ENCODE measurements around the gene LMBR1L. TPM values are rescaled to one million over a fixed set of nuclear protein-coding genes. Genes with fewer than 3 reads are reported as not detected.

The LMBR1L gene
- total and polyA plus RNA-seq, 2 of the 13 experiments (the other 11 are each of a cell fraction or from before 2014, with no cell fraction given) = 12.2 to 65.9 TPM

DNA sequence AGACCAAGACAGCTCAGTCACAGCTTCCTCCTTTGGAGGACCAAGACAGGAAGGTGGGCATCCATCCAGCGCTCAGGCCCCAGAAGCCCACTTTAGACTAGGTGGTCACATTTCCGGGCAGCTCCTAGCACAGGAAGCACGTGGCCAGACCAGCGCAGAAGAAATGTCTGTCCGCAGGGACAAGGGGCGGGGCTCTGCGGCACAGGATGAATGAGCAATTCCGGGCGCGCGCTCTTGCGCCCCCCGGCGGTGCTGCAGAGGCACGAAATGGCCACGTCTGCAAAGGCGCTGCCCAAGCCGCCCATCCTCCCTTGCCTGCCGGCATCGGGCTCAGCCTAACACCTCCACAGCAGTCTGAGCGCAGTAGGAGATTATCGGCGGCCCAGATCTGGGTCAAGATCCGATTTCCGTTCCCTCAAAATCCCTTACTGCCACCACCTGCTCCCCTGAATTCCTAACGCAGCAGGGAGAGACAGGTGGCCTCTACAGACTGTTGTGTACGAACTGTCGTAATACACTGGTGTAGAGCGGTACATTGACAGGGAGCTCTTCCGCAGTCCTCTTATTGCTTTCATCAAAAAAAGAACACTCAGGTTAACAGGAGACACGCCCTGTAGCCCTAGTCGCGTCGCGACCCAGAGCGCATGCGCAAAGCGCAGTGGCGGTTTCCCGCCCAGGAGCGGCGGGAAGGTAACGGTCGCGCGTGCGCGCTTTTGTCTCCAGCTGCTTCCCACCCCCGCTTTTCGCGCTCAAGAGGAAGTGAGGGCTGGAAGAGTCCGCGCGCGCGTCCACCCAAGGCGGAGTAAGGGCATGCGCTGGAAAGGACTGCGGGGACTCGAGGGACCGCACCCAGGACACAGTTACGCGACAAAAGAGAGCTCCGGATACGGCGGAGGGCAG, 19.8 kb upstream of the LMBR1L start (continued):
- TF ChIP-seq, protein P1, sequence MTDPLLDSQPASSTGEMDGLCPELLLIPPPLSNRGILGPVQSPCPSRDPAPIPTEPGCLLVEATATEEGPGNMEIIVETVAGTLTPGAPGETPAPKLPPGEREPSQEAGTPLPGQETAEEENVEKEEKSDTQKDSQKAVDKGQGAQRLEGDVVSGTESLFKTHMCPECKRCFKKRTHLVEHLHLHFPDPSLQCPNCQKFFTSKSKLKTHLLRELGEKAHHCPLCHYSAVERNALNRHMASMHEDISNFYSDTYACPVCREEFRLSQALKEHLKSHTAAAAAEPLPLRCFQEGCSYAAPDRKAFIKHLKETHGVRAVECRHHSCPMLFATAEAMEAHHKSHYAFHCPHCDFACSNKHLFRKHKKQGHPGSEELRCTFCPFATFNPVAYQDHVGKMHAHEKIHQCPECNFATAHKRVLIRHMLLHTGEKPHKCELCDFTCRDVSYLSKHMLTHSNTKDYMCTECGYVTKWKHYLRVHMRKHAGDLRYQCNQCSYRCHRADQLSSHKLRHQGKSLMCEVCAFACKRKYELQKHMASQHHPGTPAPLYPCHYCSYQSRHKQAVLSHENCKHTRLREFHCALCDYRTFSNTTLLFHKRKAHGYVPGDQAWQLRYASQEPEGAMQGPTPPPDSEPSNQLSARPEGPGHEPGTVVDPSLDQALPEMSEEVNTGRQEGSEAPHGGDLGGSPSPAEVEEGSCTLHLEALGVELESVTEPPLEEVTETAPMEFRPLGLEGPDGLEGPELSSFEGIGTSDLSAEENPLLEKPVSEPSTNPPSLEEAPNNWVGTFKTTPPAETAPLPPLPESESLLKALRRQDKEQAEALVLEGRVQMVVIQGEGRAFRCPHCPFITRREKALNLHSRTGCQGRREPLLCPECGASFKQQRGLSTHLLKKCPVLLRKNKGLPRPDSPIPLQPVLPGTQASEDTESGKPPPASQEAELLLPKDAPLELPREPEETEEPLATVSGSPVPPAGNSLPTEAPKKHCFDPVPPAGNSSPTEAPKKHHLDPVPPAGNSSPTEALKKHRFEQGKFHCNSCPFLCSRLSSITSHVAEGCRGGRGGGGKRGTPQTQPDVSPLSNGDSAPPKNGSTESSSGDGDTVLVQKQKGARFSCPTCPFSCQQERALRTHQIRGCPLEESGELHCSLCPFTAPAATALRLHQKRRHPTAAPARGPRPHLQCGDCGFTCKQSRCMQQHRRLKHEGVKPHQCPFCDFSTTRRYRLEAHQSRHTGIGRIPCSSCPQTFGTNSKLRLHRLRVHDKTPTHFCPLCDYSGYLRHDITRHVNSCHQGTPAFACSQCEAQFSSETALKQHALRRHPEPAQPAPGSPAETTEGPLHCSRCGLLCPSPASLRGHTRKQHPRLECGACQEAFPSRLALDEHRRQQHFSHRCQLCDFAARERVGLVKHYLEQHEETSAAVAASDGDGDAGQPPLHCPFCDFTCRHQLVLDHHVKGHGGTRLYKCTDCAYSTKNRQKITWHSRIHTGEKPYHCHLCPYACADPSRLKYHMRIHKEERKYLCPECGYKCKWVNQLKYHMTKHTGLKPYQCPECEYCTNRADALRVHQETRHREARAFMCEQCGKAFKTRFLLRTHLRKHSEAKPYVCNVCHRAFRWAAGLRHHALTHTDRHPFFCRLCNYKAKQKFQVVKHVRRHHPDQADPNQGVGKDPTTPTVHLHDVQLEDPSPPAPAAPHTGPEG (CRISPR knock-in tag; IDR thresholded peaks at IDR 0.05) = peak; percentile 41; the same call in 1 of the 2 replicates
- TF ChIP-seq GLI4 (CRISPR knock-in tag; IDR thresholded peaks at IDR 0.05; ENCODE audit: borderline replicate concordance) (no peak; the same call in 1 of the 2 replicates), MAZ (IDR thresholded peaks at IDR 0.05; ENCODE audit: borderline replicate concordance, low read depth, low read length) (peak; percentile 88), MAZ (CRISPR knock-in tag; IDR thresholded peaks at IDR 0.05; ENCODE audit: low read depth) (peak; percentile 86; the same call in 1 of the 2 replicates), MYC (CRISPR knock-in tag; IDR thresholded peaks at IDR 0.05; ENCODE audit: borderline replicate concordance) (peak; percentile 94), TOE1 (CRISPR knock-in tag; IDR thresholded peaks at IDR 0.05) (peak; percentile 60; the same call in 1 of the 2 replicates), ZSCAN12 (CRISPR knock-in tag; IDR thresholded peaks at IDR 0.05) (peak; percentile 78; the same call in 1 of the 2 replicates), MEIS1 (CRISPR knock-in tag; IDR thresholded peaks at IDR 0.05; ENCODE audit: borderline replicate concordance) (no peak; the same call in 1 of the 2 replicates), JUN (CRISPR knock-in tag; IDR thresholded peaks at IDR 0.05) (0 out of 2 replicates have a peak, but pooled peaks have one; percentile 19), ZNF775 (CRISPR knock-in tag; IDR thresholded peaks at IDR 0.05; ENCODE audit: borderline replicate concordance) (no peak), ZNF432 (CRISPR knock-in tag; IDR thresholded peaks at IDR 0.05; ENCODE audit: borderline replicate concordance) (no peak), ZNF232 (CRISPR knock-in tag; IDR thresholded peaks at IDR 0.05; ENCODE audit: borderline replicate concordance) (peak; percentile 78; the same call in 1 of the 2 replicates), SKI (IDR thresholded peaks at IDR 0.05; ENCODE audit: partially characterized antibody) (peak; percentile 16), HOXD1 (CRISPR knock-in tag; IDR thresholded peaks at IDR 0.05) (peak; percentile 54; the same call in 1 of the 2 replicates), ZNF44 (CRISPR knock-in tag; IDR thresholded peaks at IDR 0.05) (no peak; the same call in 1 of the 2 replicates), GATA4 (IDR thresholded peaks at IDR 0.05; ENCODE audit: borderline replicate concordance, low read depth) (no peak)
- TF ChIP-seq, protein P2, sequence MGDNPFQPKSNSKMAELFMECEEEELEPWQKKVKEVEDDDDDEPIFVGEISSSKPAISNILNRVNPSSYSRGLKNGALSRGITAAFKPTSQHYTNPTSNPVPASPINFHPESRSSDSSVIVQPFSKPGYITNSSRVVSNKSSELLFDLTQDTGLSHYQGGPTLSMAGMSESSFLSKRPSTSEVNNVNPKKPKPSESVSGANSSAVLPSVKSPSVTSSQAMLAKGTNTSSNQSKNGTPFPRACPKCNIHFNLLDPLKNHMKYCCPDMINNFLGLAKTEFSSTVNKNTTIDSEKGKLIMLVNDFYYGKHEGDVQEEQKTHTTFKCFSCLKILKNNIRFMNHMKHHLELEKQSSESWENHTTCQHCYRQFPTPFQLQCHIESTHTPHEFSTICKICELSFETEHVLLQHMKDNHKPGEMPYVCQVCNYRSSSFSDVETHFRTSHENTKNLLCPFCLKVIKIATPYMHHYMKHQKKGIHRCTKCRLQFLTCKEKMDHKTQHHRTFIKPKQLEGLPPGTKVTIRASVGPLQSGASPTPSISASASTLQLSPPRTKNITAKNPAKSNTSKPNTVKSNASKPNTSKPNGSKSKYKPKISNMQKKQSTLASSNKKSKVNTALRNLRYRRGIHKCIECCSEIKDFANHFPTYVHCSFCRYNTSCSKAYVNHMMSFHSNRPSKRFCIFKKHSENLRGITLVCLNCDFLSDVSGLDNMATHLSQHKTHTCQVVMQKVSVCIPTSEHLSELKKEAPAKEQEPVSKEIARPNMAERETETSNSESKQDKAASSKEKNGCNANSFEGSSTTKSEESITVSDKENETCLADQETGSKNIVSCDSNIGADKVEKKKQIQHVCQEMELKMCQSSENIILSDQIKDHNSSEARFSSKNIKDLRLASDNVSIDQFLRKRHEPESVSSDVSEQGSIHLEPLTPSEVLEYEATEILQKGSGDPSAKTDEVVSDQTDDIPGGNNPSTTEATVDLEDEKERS (CRISPR knock-in tag; IDR thresholded peaks at IDR 0.05) = peak; percentile 77
- TF ChIP-seq, protein P3, sequence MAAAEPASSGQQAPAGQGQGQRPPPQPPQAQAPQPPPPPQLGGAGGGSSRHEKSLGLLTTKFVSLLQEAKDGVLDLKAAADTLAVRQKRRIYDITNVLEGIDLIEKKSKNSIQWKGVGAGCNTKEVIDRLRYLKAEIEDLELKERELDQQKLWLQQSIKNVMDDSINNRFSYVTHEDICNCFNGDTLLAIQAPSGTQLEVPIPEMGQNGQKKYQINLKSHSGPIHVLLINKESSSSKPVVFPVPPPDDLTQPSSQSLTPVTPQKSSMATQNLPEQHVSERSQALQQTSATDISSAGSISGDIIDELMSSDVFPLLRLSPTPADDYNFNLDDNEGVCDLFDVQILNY (CRISPR knock-in tag; conservative IDR thresholded peaks at IDR 0.05) = peak; percentile 95
